ENCODE results near the gene ESPL1. TPM values are rescaled to one million over a fixed set of nuclear protein-coding genes. Genes with fewer than 3 reads are reported as not detected.

The ESPL1 gene
- polyA plus RNA-seq, 1 donor (not counting 4 experiments of a cell fraction or from before 2014, with no cell fraction given), result 3.7 TPM

- Histone ChIP-seq H3K9me3 (ENCODE audit: control insufficient read depth, low read depth, low read length) (no peaks in the 10 kb centered on the region), H3K27me3 (ENCODE audit: control insufficient read depth, extremely low read depth, insufficient read depth, low read length) (no peaks in the 10 kb centered on the region), H3K4me3 (ENCODE audit: control insufficient read depth in 2 of 3, extremely low read depth in 1 of 3, insufficient read depth in 2 of 3, low read depth in 1 of 3, low read length in 3 of 3) (no peak overlapping the region), H3K4me1 (ENCODE audit: control insufficient read depth, extremely low read depth, insufficient read depth, low read length) (peaks cover 2% of the 10 kb centered on the region), H3K27ac (ENCODE audit: control insufficient read depth, insufficient read depth, low read length) (no peak overlapping the region), H4K20me1 (ENCODE audit: control insufficient read depth, extremely low read depth, insufficient read depth, low read length) (no peaks in the 10 kb centered on the region), H2AFZ (ENCODE audit: control insufficient read depth, low read length) (no peak overlapping the region), H3K9ac (ENCODE audit: control insufficient read depth, extremely low read depth, insufficient read depth, low read length) (no peak overlapping the region), H3K36me3 (ENCODE audit: control insufficient read depth in 2 of 2, extremely low read depth in 1 of 2, insufficient read depth in 2 of 2, low read length in 2 of 2) (peaks cover 3 to 13% of the 10 kb centered on the region in 2 experiments), H3K79me2 (ENCODE audit: control insufficient read depth, insufficient read depth, low read length) (no peaks in the 10 kb centered on the region), H3K9me1 (ENCODE audit: control insufficient read depth, extremely low read depth, insufficient read depth, low read length) (no peaks in the 10 kb centered on the region), H3K4me2 (ENCODE audit: control insufficient read depth, extremely low read depth, insufficient read depth, low read depth, low read length) (no peak overlapping the region)
- FAIRE-seq, result no peak
- TF ChIP-seq CTCF (optimal IDR thresholded peaks at IDR 0.05 in 1 of 3, IDR thresholded peaks at IDR 0.05 in 1 of 3, conservative IDR thresholded peaks at IDR 0.05 in 1 of 3; ENCODE audit: extremely low read depth in 1 of 3, insufficient read depth in 2 of 3, low read length in 3 of 3) (no peak), EZH2 (IDR thresholded peaks at IDR 0.05; ENCODE audit: low read length) (no peak)
- no peak for DNase-seq (ENCODE audit: low read depth, low spot score)
- dilution Hi-C loops (cut with MboI; ENCODE audit: extremely low pct_ligation_motif_present, low sequenced_read_pairs), result no loop called here
These were observed 9.3 kb upstream of the ESPL1 start for GRCh38 chr12:53258541-53259539.

- dilution Hi-C loops (cut with MboI; ENCODE audit: extremely low pct_ligation_motif_present, low sequenced_read_pairs), result no loop called here
- no peak for FAIRE-seq
These were observed 8.2 kb upstream of the ESPL1 start for GRCh38 chr12:53259891-53260290.

More at GRCh38 chr12:53259891-53260290, 8.2 kb upstream of the ESPL1 start:
- Histone ChIP-seq H3K27me3 (ENCODE audit: control insufficient read depth, extremely low read depth, insufficient read depth, low read length) (no peaks in the 10 kb centered on the region), H4K20me1 (ENCODE audit: control insufficient read depth, extremely low read depth, insufficient read depth, low read length) (no peaks in the 10 kb centered on the region), H3K9ac (ENCODE audit: control insufficient read depth, extremely low read depth, insufficient read depth, low read length) (no peak overlapping the region), H3K27ac (ENCODE audit: control insufficient read depth, insufficient read depth, low read length) (no peak overlapping the region), H3K9me3 (ENCODE audit: control insufficient read depth, low read depth, low read length) (no peaks in the 10 kb centered on the region), H3K4me2 (ENCODE audit: control insufficient read depth, extremely low read depth, insufficient read depth, low read depth, low read length) (no peak overlapping the region), H3K79me2 (ENCODE audit: control insufficient read depth, insufficient read depth, low read length) (no peaks in the 10 kb centered on the region), H3K4me3 (ENCODE audit: control insufficient read depth in 2 of 3, extremely low read depth in 1 of 3, insufficient read depth in 2 of 3, low read depth in 1 of 3, low read length in 3 of 3) (no peak overlapping the region), H3K9me1 (ENCODE audit: control insufficient read depth, extremely low read depth, insufficient read depth, low read length) (no peaks in the 10 kb centered on the region), H3K4me1 (ENCODE audit: control insufficient read depth, extremely low read depth, insufficient read depth, low read length) (peaks cover 2% of the 10 kb centered on the region), H2AFZ (ENCODE audit: control insufficient read depth, low read length) (no peak overlapping the region), H3K36me3 (ENCODE audit: control insufficient read depth in 2 of 2, extremely low read depth in 1 of 2, insufficient read depth in 2 of 2, low read length in 2 of 2) (peaks cover 0 to 6% of the 10 kb centered on the region in 2 experiments)
- DNase-seq (ENCODE audit: low read depth, low spot score), result no peak
- TF ChIP-seq EZH2 (IDR thresholded peaks at IDR 0.05; ENCODE audit: low read length) (no peak), CTCF (optimal IDR thresholded peaks at IDR 0.05 in 1 of 3, IDR thresholded peaks at IDR 0.05 in 1 of 3, conservative IDR thresholded peaks at IDR 0.05 in 1 of 3; ENCODE audit: extremely low read depth in 1 of 3, insufficient read depth in 2 of 3, low read length in 3 of 3) (no peak)
